LoVo (cell line): ENCODE data around the gene CREB5.

Experiments used
- DNase-seq: peaks from one replicate; pipeline ENCODE4 v3.0.0-alpha.2; 2016; ENCODE audit warnings: low spot score

Gene CREB5

GRCh38 chr7:28714459-28715120 is 302.3 kb downstream of the CREB5 start:
- DNase-seq: no peak

GRCh38 chr7:28717445-28718054 is 305.2 kb downstream of the CREB5 start:
- DNase-seq: no peak

- no peak for DNase-seq
These were observed 305.8 kb downstream of the CREB5 start for GRCh38 chr7:28718055-28718481.

GRCh38 chr7:28718545-28718944 is 306.2 kb downstream of the CREB5 start:
- DNase-seq: no peak

- no peak for DNase-seq
These were observed 310.4 kb downstream of the CREB5 start for GRCh38 chr7:28722684-28723083.

GRCh38 chr7:28723336-28723735 is 311.0 kb downstream of the CREB5 start:
- no peak for DNase-seq

GRCh38 chr7:28724563-28724962 is 312.2 kb downstream of the CREB5 start:
- no peak for DNase-seq

- DNase-seq: no peak
These were observed 312.8 kb downstream of the CREB5 start for GRCh38 chr7:28725045-28725642.

GRCh38 chr7:28725911-28726310 is 313.6 kb downstream of the CREB5 start:
- DNase-seq: no peak

- DNase-seq: no peak
These were observed 314.2 kb downstream of the CREB5 start for GRCh38 chr7:28726555-28726954.

- DNase-seq: no peak
These were observed 317.0 kb downstream of the CREB5 start for GRCh38 chr7:28729281-28729680.

- DNase-seq: no peak
These were observed 317.4 kb downstream of the CREB5 start for GRCh38 chr7:28729727-28730126.

- no peak for DNase-seq
These were observed 318.9 kb downstream of the CREB5 start for GRCh38 chr7:28731092-28731658.

- DNase-seq: no peak
These were observed 320.0 kb downstream of the CREB5 start for GRCh38 chr7:28732071-28732869.

GRCh38 chr7:28733035-28733434 is 320.7 kb downstream of the CREB5 start:
- no peak for DNase-seq

GRCh38 chr7:28738412-28738811 is 326.1 kb downstream of the CREB5 start:
- no peak for DNase-seq

GRCh38 chr7:28739128-28739527 is 326.8 kb downstream of the CREB5 start:
- DNase-seq: no peak

GRCh38 chr7:28739826-28740225 is 327.5 kb downstream of the CREB5 start:
- DNase-seq: no peak

GRCh38 chr7:28744951-28745350 is 332.6 kb downstream of the CREB5 start:
- DNase-seq: no peak

- no peak for DNase-seq
These were observed 333.0 kb downstream of the CREB5 start for GRCh38 chr7:28745351-28745750.

- no peak for DNase-seq
These were observed 335.1 kb downstream of the CREB5 start for GRCh38 chr7:28747404-28747803.

GRCh38 chr7:28747854-28748253 is 335.5 kb downstream of the CREB5 start:
- DNase-seq: no peak
